ENCODE results near the gene FRY.

FRY gene

GRCh38 chr13:32017474-32017873 is 14.1 kb upstream of the FRY start:
- DNase-seq: no peak

GRCh38 chr13:32019612-32020233 is 11.9 kb upstream of the FRY start:
- DNase-seq: peak; percentile 35

GRCh38 chr13:32021785-32022184 is 9.8 kb upstream of the FRY start:
- no peak for DNase-seq

- no peak for DNase-seq
Measured at GRCh38 chr13:32022311-32022710, 9.3 kb upstream of the FRY start.

GRCh38 chr13:32023096-32023495 is 8.5 kb upstream of the FRY start:
- DNase-seq: no peak

- DNase-seq: no peak
Measured at GRCh38 chr13:32023698-32024097, 7.9 kb upstream of the FRY start.

- no peak for DNase-seq
Measured at GRCh38 chr13:32024750-32025149, 6.8 kb upstream of the FRY start.

GRCh38 chr13:32025730-32026129 is 5.8 kb upstream of the FRY start:
- DNase-seq: no peak

GRCh38 chr13:32026623-32027022 is 5.0 kb upstream of the FRY start:
- DNase-seq: no peak

GRCh38 chr13:32028711-32029110 is 2.9 kb upstream of the FRY start:
- no peak for DNase-seq

GRCh38 chr13:32029684-32030083 is 1.9 kb upstream of the FRY start:
- DNase-seq: no peak

- DNase-seq: no peak
Measured at GRCh38 chr13:32031815-32032370, 319 bp downstream of the FRY start.

- DNase-seq: no peak
Measured at GRCh38 chr13:32032759-32033158, 1.2 kb downstream of the FRY start.

GRCh38 chr13:32033744-32034143 is 2.2 kb downstream of the FRY start:
- no peak for DNase-seq

- no peak for DNase-seq
Measured at GRCh38 chr13:32035716-32036115, 4.1 kb downstream of the FRY start.

- DNase-seq: no peak
Measured at GRCh38 chr13:32036126-32036695, 4.6 kb downstream of the FRY start.

GRCh38 chr13:32036757-32037156 is 5.2 kb downstream of the FRY start:
- no peak for DNase-seq

- no peak for DNase-seq
Measured at GRCh38 chr13:32037471-32037870, 5.9 kb downstream of the FRY start.

- no peak for DNase-seq
Measured at GRCh38 chr13:32038343-32038742, 6.8 kb downstream of the FRY start.

- no peak for DNase-seq
Measured at GRCh38 chr13:32039056-32039455, 7.5 kb downstream of the FRY start.

- no peak for DNase-seq
Measured at GRCh38 chr13:32039528-32039927, 8.0 kb downstream of the FRY start.

- no peak for DNase-seq
Measured at GRCh38 chr13:32040052-32040642, 8.6 kb downstream of the FRY start.

GRCh38 chr13:32040689-32041088 is 9.1 kb downstream of the FRY start:
- DNase-seq: no peak

GRCh38 chr13:32041429-32041828 is 9.9 kb downstream of the FRY start:
- DNase-seq: no peak

GRCh38 chr13:32042551-32042950 is 11.0 kb downstream of the FRY start:
- DNase-seq: peak; percentile 3

Measured in CD4-positive, alpha-beta T cell treated with Interleukin-17A for 1 hour (primary cell).